ENCODE measurements around the gene COL20A1.

DNA sequence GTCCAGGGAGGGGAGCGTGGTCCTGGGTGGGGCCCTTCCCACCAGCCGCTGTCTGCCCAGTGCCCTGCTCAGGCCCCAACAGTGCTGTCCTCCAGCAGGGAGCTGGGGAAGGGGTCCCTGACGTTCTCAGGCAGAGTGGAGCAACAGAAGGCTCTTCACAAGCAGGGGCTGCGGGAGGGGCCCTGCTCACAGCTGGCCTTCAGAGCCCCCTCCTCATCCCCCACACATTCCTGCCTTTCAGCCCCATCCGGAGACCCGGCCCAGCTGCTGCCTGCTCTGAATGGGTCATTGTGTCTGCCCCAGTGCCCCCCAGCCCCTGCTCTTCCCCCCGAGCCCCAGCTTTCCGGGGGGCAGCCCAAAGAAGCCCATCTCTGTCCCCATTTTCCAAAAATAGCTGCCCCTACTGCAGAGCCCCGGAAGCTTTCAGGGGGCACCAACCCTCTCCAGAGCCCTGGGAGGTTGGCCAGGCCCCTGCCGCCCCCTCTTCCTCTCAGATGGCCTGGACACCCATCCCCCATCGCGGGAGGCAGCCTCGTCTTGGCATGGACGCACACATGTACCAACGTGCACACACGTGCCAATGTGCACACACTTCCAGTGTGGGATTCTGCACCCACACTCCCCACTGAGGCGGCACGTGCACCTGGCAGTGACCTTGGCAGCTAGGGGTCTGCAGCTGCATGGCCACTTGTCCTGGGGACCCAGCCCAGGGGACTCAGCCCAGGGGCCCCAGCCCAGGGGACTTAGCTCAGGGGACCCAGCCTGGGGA lies 3.7 kb downstream of the COL20A1 start:
- TF ChIP-seq POLR2A (IDR thresholded peaks at IDR 0.05), result no peak
- TF ChIP-seq, protein P1, sequence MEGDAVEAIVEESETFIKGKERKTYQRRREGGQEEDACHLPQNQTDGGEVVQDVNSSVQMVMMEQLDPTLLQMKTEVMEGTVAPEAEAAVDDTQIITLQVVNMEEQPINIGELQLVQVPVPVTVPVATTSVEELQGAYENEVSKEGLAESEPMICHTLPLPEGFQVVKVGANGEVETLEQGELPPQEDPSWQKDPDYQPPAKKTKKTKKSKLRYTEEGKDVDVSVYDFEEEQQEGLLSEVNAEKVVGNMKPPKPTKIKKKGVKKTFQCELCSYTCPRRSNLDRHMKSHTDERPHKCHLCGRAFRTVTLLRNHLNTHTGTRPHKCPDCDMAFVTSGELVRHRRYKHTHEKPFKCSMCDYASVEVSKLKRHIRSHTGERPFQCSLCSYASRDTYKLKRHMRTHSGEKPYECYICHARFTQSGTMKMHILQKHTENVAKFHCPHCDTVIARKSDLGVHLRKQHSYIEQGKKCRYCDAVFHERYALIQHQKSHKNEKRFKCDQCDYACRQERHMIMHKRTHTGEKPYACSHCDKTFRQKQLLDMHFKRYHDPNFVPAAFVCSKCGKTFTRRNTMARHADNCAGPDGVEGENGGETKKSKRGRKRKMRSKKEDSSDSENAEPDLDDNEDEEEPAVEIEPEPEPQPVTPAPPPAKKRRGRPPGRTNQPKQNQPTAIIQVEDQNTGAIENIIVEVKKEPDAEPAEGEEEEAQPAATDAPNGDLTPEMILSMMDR (IDR thresholded peaks at IDR 0.05), result no peak

Measured in testis (tissue), 2 donors.